ENCODE data around the gene NUAK1. TPM values are rescaled to one million over a fixed set of nuclear protein-coding genes. Genes with fewer than 3 reads are reported as not detected.

NUAK1 gene
- total RNA-seq, 1 experiment from 2014 or later, result not detected

- H3K27ac ChIP-seq (ENCODE audit: low read length), result no peak overlapping the region
- DNase-seq, result no peak
- H3K4me2 ChIP-seq (ENCODE audit: low read depth, low read length, poor library complexity, severe bottlenecking), result no peak overlapping the region
Measured at GRCh38 chr12:106113446-106113823, 25.3 kb downstream of the NUAK1 start.

GRCh38 chr12:106113042-106113441 lies 25.7 kb downstream of the NUAK1 start:
- H3K27me3 ChIP-seq (ENCODE audit: low read length), result no peaks in the 10 kb centered on the region
- H3K4me1 ChIP-seq (ENCODE audit: low read length), result 0 out of 2 replicates have a peak, but pooled peaks cover 6% of the 10 kb centered on the region
- no peaks in the 10 kb centered on the region for H3K9me3 ChIP-seq (ENCODE audit: low read length)
- no peaks in the 10 kb centered on the region for H3K9me2 ChIP-seq (replicated peaks; ENCODE audit: insufficient read depth, low read length)
- H3K4me3 ChIP-seq (ENCODE audit: low read length), result no peak overlapping the region
- DNase-seq, result no peak
- no peak overlapping the region for H3K9ac ChIP-seq (ENCODE audit: low read length)
- no peak overlapping the region for H3K4me2 ChIP-seq (ENCODE audit: low read depth, low read length, poor library complexity, severe bottlenecking)
- no peak overlapping the region for H3K27ac ChIP-seq (ENCODE audit: low read length)
- no peaks in the 10 kb centered on the region for H4K20me1 ChIP-seq (ENCODE audit: insufficient read depth, low read depth, low read length)
- H2AFZ ChIP-seq (ENCODE audit: low read length), result no peak overlapping the region
- H3K36me3 ChIP-seq (ENCODE audit: insufficient read depth, low read length), result no peaks in the 10 kb centered on the region
- H3K79me2 ChIP-seq (ENCODE audit: low read length), result no peaks in the 10 kb centered on the region

More at GRCh38 chr12:106113446-106113823, 25.3 kb downstream of the NUAK1 start:
- no peak overlapping the region for H2AFZ ChIP-seq (ENCODE audit: low read length)
- no peaks in the 10 kb centered on the region for H3K27me3 ChIP-seq (ENCODE audit: low read length)
- no peak overlapping the region for H3K9ac ChIP-seq (ENCODE audit: low read length)
- no peak overlapping the region for H3K4me3 ChIP-seq (ENCODE audit: low read length)
- no peaks in the 10 kb centered on the region for H4K20me1 ChIP-seq (ENCODE audit: insufficient read depth, low read depth, low read length)
- 0 out of 2 replicates have a peak, but pooled peaks cover 6% of the 10 kb centered on the region for H3K4me1 ChIP-seq (ENCODE audit: low read length)
- H3K36me3 ChIP-seq (ENCODE audit: insufficient read depth, low read length), result no peaks in the 10 kb centered on the region
- H3K9me2 ChIP-seq (replicated peaks; ENCODE audit: insufficient read depth, low read length), result no peaks in the 10 kb centered on the region
- H3K9me3 ChIP-seq (ENCODE audit: low read length), result no peaks in the 10 kb centered on the region
- no peaks in the 10 kb centered on the region for H3K79me2 ChIP-seq (ENCODE audit: low read length)

- Histone ChIP-seq H3K4me2 (ENCODE audit: low read depth, low read length, poor library complexity, severe bottlenecking) (no peak overlapping the region), H3K9me3 (ENCODE audit: low read length) (no peaks in the 10 kb centered on the region), H3K4me3 (ENCODE audit: low read length) (no peak overlapping the region), H3K79me2 (ENCODE audit: low read length) (no peaks in the 10 kb centered on the region), H3K9me2 (replicated peaks; ENCODE audit: insufficient read depth, low read length) (no peaks in the 10 kb centered on the region), H3K36me3 (ENCODE audit: insufficient read depth, low read length) (no peaks in the 10 kb centered on the region), H2AFZ (ENCODE audit: low read length) (no peak overlapping the region), H3K27me3 (ENCODE audit: low read length) (no peaks in the 10 kb centered on the region), H3K27ac (ENCODE audit: low read length) (no peak overlapping the region), H3K9ac (ENCODE audit: low read length) (no peak overlapping the region), H4K20me1 (ENCODE audit: insufficient read depth, low read depth, low read length) (no peaks in the 10 kb centered on the region), H3K4me1 (ENCODE audit: low read length) (0 out of 2 replicates have a peak, but pooled peaks cover 6% of the 10 kb centered on the region)
- no peak for DNase-seq
Measured at GRCh38 chr12:106112145-106112821, 26.5 kb downstream of the NUAK1 start.

GRCh38 chr12:106110626-106111300 lies 28.0 kb downstream of the NUAK1 start:
- no peaks in the 10 kb centered on the region for H4K20me1 ChIP-seq (ENCODE audit: insufficient read depth, low read depth, low read length)
- H2AFZ ChIP-seq (ENCODE audit: low read length), result no peak overlapping the region
- H3K9me3 ChIP-seq (ENCODE audit: low read length), result no peaks in the 10 kb centered on the region
- H3K9ac ChIP-seq (ENCODE audit: low read length), result no peak overlapping the region
- 0 out of 2 replicates have a peak, but pooled peaks cover 6% of the 10 kb centered on the region for H3K4me1 ChIP-seq (ENCODE audit: low read length)
- H3K79me2 ChIP-seq (ENCODE audit: low read length), result no peaks in the 10 kb centered on the region
- no peak overlapping the region for H3K4me3 ChIP-seq (ENCODE audit: low read length)
- H3K36me3 ChIP-seq (ENCODE audit: insufficient read depth, low read length), result no peaks in the 10 kb centered on the region
- no peak for DNase-seq
- no peak overlapping the region for H3K4me2 ChIP-seq (ENCODE audit: low read depth, low read length, poor library complexity, severe bottlenecking)
- no peak overlapping the region for H3K27ac ChIP-seq (ENCODE audit: low read length)
- H3K9me2 ChIP-seq (replicated peaks; ENCODE audit: insufficient read depth, low read length), result no peaks in the 10 kb centered on the region
- H3K27me3 ChIP-seq (ENCODE audit: low read length), result no peaks in the 10 kb centered on the region

- Histone ChIP-seq H3K27ac (ENCODE audit: low read length) (no peak overlapping the region), H3K9me3 (ENCODE audit: low read length) (no peaks in the 10 kb centered on the region)
Measured at GRCh38 chr12:106109168-106109910, 29.4 kb downstream of the NUAK1 start.

GRCh38 chr12:106108185-106108835 lies 30.4 kb downstream of the NUAK1 start:
- Histone ChIP-seq H2AFZ (ENCODE audit: low read length) (no peak overlapping the region), H3K9ac (ENCODE audit: low read length) (no peak overlapping the region), H3K9me2 (replicated peaks; ENCODE audit: insufficient read depth, low read length) (no peaks in the 10 kb centered on the region), H4K20me1 (ENCODE audit: insufficient read depth, low read depth, low read length) (no peaks in the 10 kb centered on the region), H3K9me3 (ENCODE audit: low read length) (no peaks in the 10 kb centered on the region), H3K4me1 (ENCODE audit: low read length) (0 out of 2 replicates have a peak, but pooled peaks cover 6% of the 10 kb centered on the region), H3K27ac (ENCODE audit: low read length) (no peak overlapping the region), H3K36me3 (ENCODE audit: insufficient read depth, low read length) (no peaks in the 10 kb centered on the region), H3K27me3 (ENCODE audit: low read length) (no peaks in the 10 kb centered on the region), H3K79me2 (ENCODE audit: low read length) (no peaks in the 10 kb centered on the region), H3K4me2 (ENCODE audit: low read depth, low read length, poor library complexity, severe bottlenecking) (no peak overlapping the region), H3K4me3 (ENCODE audit: low read length) (no peak overlapping the region)
- no peak for DNase-seq

More at GRCh38 chr12:106109168-106109910, 29.4 kb downstream of the NUAK1 start:
- Histone ChIP-seq H3K4me1 (ENCODE audit: low read length) (0 out of 2 replicates have a peak, but pooled peaks cover 6% of the 10 kb centered on the region), H3K79me2 (ENCODE audit: low read length) (no peaks in the 10 kb centered on the region), H4K20me1 (ENCODE audit: insufficient read depth, low read depth, low read length) (no peaks in the 10 kb centered on the region), H3K4me3 (ENCODE audit: low read length) (no peak overlapping the region), H3K27me3 (ENCODE audit: low read length) (no peaks in the 10 kb centered on the region), H3K4me2 (ENCODE audit: low read depth, low read length, poor library complexity, severe bottlenecking) (no peak overlapping the region), H3K9ac (ENCODE audit: low read length) (no peak overlapping the region), H2AFZ (ENCODE audit: low read length) (no peak overlapping the region), H3K9me2 (replicated peaks; ENCODE audit: insufficient read depth, low read length) (no peaks in the 10 kb centered on the region), H3K36me3 (ENCODE audit: insufficient read depth, low read length) (no peaks in the 10 kb centered on the region)
- no peak for DNase-seq

- Histone ChIP-seq H3K36me3 (ENCODE audit: insufficient read depth, low read length) (no peaks in the 10 kb centered on the region), H3K4me2 (ENCODE audit: low read depth, low read length, poor library complexity, severe bottlenecking) (no peak overlapping the region), H3K9ac (ENCODE audit: low read length) (no peak overlapping the region)
Measured at GRCh38 chr12:106107566-106107965, 31.2 kb downstream of the NUAK1 start.

More at GRCh38 chr12:106107566-106107965, 31.2 kb downstream of the NUAK1 start:
- no peak overlapping the region for H2AFZ ChIP-seq (ENCODE audit: low read length)
- no peak overlapping the region for H3K27ac ChIP-seq (ENCODE audit: low read length)
- H3K4me3 ChIP-seq (ENCODE audit: low read length), result no peak overlapping the region
- H3K4me1 ChIP-seq (ENCODE audit: low read length), result 0 out of 2 replicates have a peak, but pooled peaks cover 4% of the 10 kb centered on the region
- H3K27me3 ChIP-seq (ENCODE audit: low read length), result no peaks in the 10 kb centered on the region
- no peaks in the 10 kb centered on the region for H3K9me3 ChIP-seq (ENCODE audit: low read length)
- H3K9me2 ChIP-seq (replicated peaks; ENCODE audit: insufficient read depth, low read length), result no peaks in the 10 kb centered on the region
- no peaks in the 10 kb centered on the region for H4K20me1 ChIP-seq (ENCODE audit: insufficient read depth, low read depth, low read length)
- no peak for DNase-seq
- H3K79me2 ChIP-seq (ENCODE audit: low read length), result no peaks in the 10 kb centered on the region

Data from Karpas-422 (cell line).